HepG2 (cell line): ENCODE data around the gene HABP4. TPM values are rescaled to one million over a fixed set of nuclear protein-coding genes. Genes with fewer than 3 reads are reported as not detected.
A peak's percentile ranks its signal among the peaks of the same experiment; 100 is the strongest.

ENCODE experiments used
- HIC2 ChIP-seq: sonication (generic); formaldehyde crosslinking; IDR thresholded peaks from 2 replicates; pipeline ENCODE4 v1.9.0; 2022; ENCODE audit warnings: low read depth, missing genetic modification reagents
- NCOR1 ChIP-seq: fragments of 200-600 bp; sonication (generic); IDR thresholded peaks from 2 replicates; pipeline ENCODE4 v1.7.0; 2017; ENCODE audit warnings: antibody characterized with exemption, low read length, borderline replicate concordance
- NFIB ChIP-seq: sonication (generic); formaldehyde crosslinking; IDR thresholded peaks from 2 replicates; pipeline ENCODE4 v1.9.0; 2021; ENCODE audit warnings: missing genetic modification reagents, mild to moderate bottlenecking, borderline replicate concordance
- NR2C2 ChIP-seq: sonication (generic); formaldehyde crosslinking; IDR thresholded peaks from 2 replicates; pipeline ENCODE4 v1.4.0; 2020; ENCODE audit warnings: missing genetic modification reagents, mild to moderate bottlenecking, moderate library complexity, borderline replicate concordance
- REXO4 ChIP-seq: sonication (generic); formaldehyde crosslinking; IDR thresholded peaks from 2 replicates; pipeline ENCODE4 v1.8.0; 2022; ENCODE audit warnings: missing genetic modification reagents, mild to moderate bottlenecking, borderline replicate concordance
- RFXAP ChIP-seq: sonication (generic); formaldehyde crosslinking; IDR thresholded peaks from 2 replicates; pipeline ENCODE4 v1.4.0; 2020; ENCODE audit warnings: missing genetic modification reagents, borderline replicate concordance
- THYN1 ChIP-seq: sonication (generic); formaldehyde crosslinking; IDR thresholded peaks from 2 replicates; pipeline ENCODE4 v1.8.1; 2023; ENCODE audit warnings: low read depth, mild to moderate bottlenecking, moderate library complexity, missing genetic modification reagents, borderline replicate concordance
- ZBTB21 ChIP-seq: sonication (generic); formaldehyde crosslinking; IDR thresholded peaks from 2 replicates; pipeline ENCODE4 v1.4.0; 2020; ENCODE audit warnings: missing genetic modification reagents
- ZFYVE20 ChIP-seq: sonication (generic); formaldehyde crosslinking; IDR thresholded peaks from 2 replicates; pipeline ENCODE4 v1.8.0; 2023; ENCODE audit warnings: low read depth, mild to moderate bottlenecking, moderate library complexity, missing genetic modification reagents, borderline replicate concordance
- ZNF362 ChIP-seq: sonication (generic); formaldehyde crosslinking; IDR thresholded peaks from 2 replicates; pipeline ENCODE4 v1.4.0; 2020; ENCODE audit warnings: missing genetic modification reagents, mild to moderate bottlenecking, borderline replicate concordance
- ZNF530 ChIP-seq: sonication (generic); formaldehyde crosslinking; IDR thresholded peaks from 2 replicates; pipeline ENCODE4 v1.5.0; 2020; ENCODE audit warnings: low read depth, mild to moderate bottlenecking, missing genetic modification reagents
- ZNF549 ChIP-seq: sonication (generic); formaldehyde crosslinking; IDR thresholded peaks from 2 replicates; pipeline ENCODE4 v1.5.0; 2020; ENCODE audit warnings: missing genetic modification reagents
- ZNF616 ChIP-seq: sonication (generic); formaldehyde crosslinking; IDR thresholded peaks from 2 replicates; pipeline ENCODE4 v1.5.0; 2020; ENCODE audit warnings: low read depth, mild to moderate bottlenecking, missing genetic modification reagents
- ZNF776 ChIP-seq: sonication (generic); formaldehyde crosslinking; IDR thresholded peaks from 2 replicates; pipeline ENCODE4 v1.4.0; 2020; ENCODE audit warnings: mild to moderate bottlenecking, missing genetic modification reagents
- ZNF777 ChIP-seq: sonication (generic); formaldehyde crosslinking; IDR thresholded peaks from 2 replicates; pipeline ENCODE4 v1.4.0; 2020; ENCODE audit warnings: missing genetic modification reagents
- ZSCAN9 ChIP-seq: IDR thresholded peaks from 2 replicates; pipeline ENCODE4 v1.6.1; 2016; ENCODE audit warnings: borderline replicate concordance
- polyA plus RNA-seq, 8 experiments: library from polyadenylated mRNA; depleted of rRNA in 3 of 8; stranded (reverse) in 7 of 8; unstranded in 1 of 8; fragments of >200 nt; fragmentation: Illumina TruSeq in 4 of 8; extraction: Trizol in 4 of 8; gene quantifications; 2 replicates each; pipeline versions ENCODE4 v1.2.1 to v1.2.3, GENCODE V29; 2011 to 2016; ENCODE audit warnings: low read depth in 4 of 8, missing spikeins in 1 of 8, mixed read lengths in 1 of 8; ENCODE audit not compliant: insufficient read depth in 1 of 8
- total RNA-seq, 5 experiments: library from RNA; depleted of rRNA; stranded (reverse); fragments of >200 nt; fragmentation: Illumina TruSeq; extraction: Trizol; gene quantifications; 2 replicates each; pipeline ENCODE4 v1.2.3, GENCODE V29; 2016; ENCODE audit warnings: low read depth in 1 of 5
- TF ChIP-seq, protein P1 (sequence below): sonication (generic); formaldehyde crosslinking; IDR thresholded peaks from 2 replicates; pipeline ENCODE4 v1.5.1; 2020; ENCODE audit warnings: mild to moderate bottlenecking, missing genetic modification reagents, borderline replicate concordance
- TF ChIP-seq, protein P2 (sequence below): sonication (generic); formaldehyde crosslinking; IDR thresholded peaks from 2 replicates; pipeline ENCODE4 v1.8.0; 2022; ENCODE audit warnings: low read depth, missing genetic modification reagents
- TF ChIP-seq, protein P3 (sequence below): IDR thresholded peaks from 2 replicates; pipeline ENCODE4 v1.6.1; 2016; ENCODE audit warnings: missing genetic modification reagents, missing compliant biosample characterization

Gene HABP4
- total and polyA plus RNA-seq, 2 of the 13 experiments (the other 11 are each of a cell fraction or from before 2014, with no cell fraction given) = 14.3 to 26.6 TPM

DNA sequence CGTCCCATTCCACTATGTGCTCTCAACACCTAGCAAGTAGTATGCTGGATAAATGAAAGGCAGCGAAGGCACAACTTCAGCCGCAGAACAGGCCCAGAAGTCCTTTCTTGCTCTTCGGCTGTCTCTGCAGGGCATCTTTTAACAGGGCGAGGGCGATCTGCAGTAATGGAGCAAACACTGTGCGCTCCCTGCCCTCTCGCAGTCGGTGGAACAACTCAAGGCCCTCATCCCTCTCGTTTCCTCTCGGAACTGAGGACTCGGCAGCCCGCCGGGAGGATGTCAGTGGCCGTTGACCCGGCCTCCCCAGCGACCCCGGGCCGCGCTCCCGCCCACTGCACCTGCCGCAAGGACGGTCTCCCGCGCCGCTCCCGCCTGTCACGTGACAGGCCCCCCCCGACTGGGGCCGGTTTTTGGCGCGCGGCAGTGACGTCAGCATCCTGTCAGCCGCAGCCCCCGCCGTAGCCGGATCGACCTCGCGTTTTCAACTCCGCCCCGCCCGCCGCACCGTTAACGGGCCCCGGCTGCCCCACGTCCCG lies 32.9 kb upstream of the HABP4 start (continued):
- no peak for TF ChIP-seq NFIB (CRISPR knock-in tag)
- TF ChIP-seq ZNF616 (CRISPR knock-in tag) = no peak; the same call in 1 of the 2 replicates
- TF ChIP-seq, protein P1, sequence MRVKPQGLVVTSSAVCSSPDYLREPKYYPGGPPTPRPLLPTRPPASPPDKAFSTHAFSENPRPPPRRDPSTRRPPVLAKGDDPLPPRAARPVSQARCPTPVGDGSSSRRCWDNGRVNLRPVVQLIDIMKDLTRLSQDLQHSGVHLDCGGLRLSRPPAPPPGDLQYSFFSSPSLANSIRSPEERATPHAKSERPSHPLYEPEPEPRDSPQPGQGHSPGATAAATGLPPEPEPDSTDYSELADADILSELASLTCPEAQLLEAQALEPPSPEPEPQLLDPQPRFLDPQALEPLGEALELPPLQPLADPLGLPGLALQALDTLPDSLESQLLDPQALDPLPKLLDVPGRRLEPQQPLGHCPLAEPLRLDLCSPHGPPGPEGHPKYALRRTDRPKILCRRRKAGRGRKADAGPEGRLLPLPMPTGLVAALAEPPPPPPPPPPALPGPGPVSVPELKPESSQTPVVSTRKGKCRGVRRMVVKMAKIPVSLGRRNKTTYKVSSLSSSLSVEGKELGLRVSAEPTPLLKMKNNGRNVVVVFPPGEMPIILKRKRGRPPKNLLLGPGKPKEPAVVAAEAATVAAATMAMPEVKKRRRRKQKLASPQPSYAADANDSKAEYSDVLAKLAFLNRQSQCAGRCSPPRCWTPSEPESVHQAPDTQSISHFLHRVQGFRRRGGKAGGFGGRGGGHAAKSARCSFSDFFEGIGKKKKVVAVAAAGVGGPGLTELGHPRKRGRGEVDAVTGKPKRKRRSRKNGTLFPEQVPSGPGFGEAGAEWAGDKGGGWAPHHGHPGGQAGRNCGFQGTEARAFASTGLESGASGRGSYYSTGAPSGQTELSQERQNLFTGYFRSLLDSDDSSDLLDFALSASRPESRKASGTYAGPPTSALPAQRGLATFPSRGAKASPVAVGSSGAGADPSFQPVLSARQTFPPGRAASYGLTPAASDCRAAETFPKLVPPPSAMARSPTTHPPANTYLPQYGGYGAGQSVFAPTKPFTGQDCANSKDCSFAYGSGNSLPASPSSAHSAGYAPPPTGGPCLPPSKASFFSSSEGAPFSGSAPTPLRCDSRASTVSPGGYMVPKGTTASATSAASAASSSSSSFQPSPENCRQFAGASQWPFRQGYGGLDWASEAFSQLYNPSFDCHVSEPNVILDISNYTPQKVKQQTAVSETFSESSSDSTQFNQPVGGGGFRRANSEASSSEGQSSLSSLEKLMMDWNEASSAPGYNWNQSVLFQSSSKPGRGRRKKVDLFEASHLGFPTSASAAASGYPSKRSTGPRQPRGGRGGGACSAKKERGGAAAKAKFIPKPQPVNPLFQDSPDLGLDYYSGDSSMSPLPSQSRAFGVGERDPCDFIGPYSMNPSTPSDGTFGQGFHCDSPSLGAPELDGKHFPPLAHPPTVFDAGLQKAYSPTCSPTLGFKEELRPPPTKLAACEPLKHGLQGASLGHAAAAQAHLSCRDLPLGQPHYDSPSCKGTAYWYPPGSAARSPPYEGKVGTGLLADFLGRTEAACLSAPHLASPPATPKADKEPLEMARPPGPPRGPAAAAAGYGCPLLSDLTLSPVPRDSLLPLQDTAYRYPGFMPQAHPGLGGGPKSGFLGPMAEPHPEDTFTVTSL (CRISPR knock-in tag) = peak; percentile 27; the same call in 1 of the 2 replicates
- TF ChIP-seq ZSCAN9 (CRISPR knock-in tag) = no peak; the same call in 1 of the 2 replicates
- TF ChIP-seq ZNF530 (CRISPR knock-in tag) = no peak
- no peak for TF ChIP-seq REXO4 (CRISPR knock-in tag)
- TF ChIP-seq ZNF362 (CRISPR knock-in tag) = peak; percentile 88
- TF ChIP-seq NR2C2 (CRISPR knock-in tag) = peak; percentile 91
- TF ChIP-seq, protein P2, sequence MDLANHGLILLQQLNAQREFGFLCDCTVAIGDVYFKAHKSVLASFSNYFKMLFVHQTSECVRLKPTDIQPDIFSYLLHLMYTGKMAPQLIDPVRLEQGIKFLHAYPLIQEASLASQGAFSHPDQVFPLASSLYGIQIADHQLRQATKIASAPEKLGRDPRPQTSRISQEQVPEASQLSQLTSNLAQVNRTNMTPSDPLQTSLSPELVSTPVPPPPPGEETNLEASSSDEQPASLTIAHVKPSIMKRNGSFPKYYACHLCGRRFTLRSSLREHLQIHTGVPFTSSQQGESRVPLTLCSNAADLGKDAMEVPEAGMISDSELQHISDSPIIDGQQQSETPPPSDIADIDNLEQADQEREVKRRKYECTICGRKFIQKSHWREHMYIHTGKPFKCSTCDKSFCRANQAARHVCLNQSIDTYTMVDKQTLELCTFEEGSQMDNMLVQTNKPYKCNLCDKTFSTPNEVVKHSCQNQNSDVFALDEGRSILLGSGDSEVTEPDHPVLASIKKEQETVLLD (CRISPR knock-in tag) = peak; percentile 98
- TF ChIP-seq ZNF777 = no peak
- no peak for TF ChIP-seq ZNF549 (CRISPR knock-in tag)
- TF ChIP-seq THYN1 (CRISPR knock-in tag) = no peak
- no peak for TF ChIP-seq ZBTB21 (CRISPR knock-in tag)
- no peak for TF ChIP-seq HIC2 (CRISPR knock-in tag)
- no peak for TF ChIP-seq ZFYVE20 (CRISPR knock-in tag)
- TF ChIP-seq RFXAP (CRISPR knock-in tag) = no peak; the same call in 1 of the 2 replicates
- TF ChIP-seq ZNF776 (CRISPR knock-in tag) = peak; percentile 80; the same call in 1 of the 2 replicates
- TF ChIP-seq, protein P3, sequence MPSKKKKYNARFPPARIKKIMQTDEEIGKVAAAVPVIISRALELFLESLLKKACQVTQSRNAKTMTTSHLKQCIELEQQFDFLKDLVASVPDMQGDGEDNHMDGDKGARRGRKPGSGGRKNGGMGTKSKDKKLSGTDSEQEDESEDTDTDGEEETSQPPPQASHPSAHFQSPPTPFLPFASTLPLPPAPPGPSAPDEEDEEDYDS = peak; percentile 87; the same call in 1 of the 2 replicates
- no peak for TF ChIP-seq NCOR1
